ENCODE results near the gene DCDC2C. TPM values are rescaled to one million over a fixed set of nuclear protein-coding genes. Genes with fewer than 3 reads are reported as not detected.

The DCDC2C gene
- total RNA-seq, 1 donor from 2014 or later = not detected

DNA sequence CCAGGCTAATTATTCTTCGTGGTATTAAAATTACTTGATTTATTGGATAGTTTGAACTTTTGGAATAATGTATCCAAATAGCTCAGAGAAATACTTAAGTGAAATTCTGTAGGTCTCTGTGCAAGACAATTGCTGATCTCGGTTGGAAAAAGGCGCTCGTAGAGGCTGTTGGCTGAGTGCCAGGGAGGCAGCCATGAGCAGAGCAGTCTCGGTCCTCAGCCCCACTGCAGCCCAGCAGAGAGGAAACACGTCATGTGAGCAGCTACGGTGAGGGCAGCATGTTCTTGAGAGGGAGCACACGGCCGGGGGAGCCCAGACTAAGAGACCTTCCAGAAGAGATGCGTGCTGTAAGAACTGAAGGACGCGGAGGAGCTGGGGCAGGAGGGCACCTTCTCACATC lies 42.5 kb downstream of the DCDC2C start:
- Mint-ChIP-seq H3K4me3 (no peak overlapping the region), H3K9me3 (no peaks in the 10 kb centered on the region), H3K36me3 (ENCODE audit: low read depth) (no peaks in the 10 kb centered on the region), H3K4me1 (no peaks in the 10 kb centered on the region), H3K27ac (no peak overlapping the region), H3K27me3 (peaks cover 8% of the 10 kb centered on the region)
- ATAC-seq (ENCODE audit: low read depth) (no peak), DNase-seq (no peak)
- intact Hi-C loops (cut with micrococcal nuclease) = no loop called here
- no peak for TF ChIP-seq CTCF (IDR thresholded peaks at IDR 0.05)
- ChIA-PET CTCF (no interaction called here), POLR2A (no interaction called here)

DNA sequence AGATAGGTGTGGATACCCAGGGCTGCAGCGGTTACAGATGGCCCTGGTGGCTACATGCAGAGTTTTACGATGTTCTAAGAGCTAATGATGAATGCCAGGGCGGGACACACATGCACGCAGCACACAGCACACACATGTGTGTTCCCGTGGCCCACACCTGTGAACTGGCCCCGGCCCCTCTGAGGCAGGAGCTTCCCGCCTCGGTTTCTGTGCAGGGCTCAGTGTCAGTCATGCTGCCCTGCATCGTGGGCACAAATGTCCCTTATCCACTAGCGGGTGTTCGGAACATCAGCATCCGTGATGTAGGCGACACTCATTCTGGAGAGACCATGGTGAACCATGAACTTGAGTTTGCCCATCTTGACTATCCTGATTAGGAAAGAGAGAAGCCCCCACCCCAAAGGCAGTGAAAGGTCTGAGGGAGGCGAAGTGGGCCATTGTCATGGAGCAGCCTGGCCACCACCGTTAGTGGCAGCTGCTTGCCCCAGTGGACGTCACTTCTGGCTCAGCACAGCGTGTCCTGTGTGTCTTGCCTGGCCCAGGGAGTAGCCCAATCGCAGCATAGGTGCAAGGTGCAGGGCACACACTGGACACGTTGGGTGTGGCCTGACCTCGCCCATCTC lies 43.8 kb downstream of the DCDC2C start:
- no peaks in the 10 kb centered on the region for H3K4me1 Mint-ChIP-seq
- ChIA-PET CTCF (no interaction called here), POLR2A (no interaction called here)
- no peak overlapping the region for H3K4me3 Mint-ChIP-seq
- no peak for TF ChIP-seq CTCF (IDR thresholded peaks at IDR 0.05)
- no peaks in the 10 kb centered on the region for H3K9me3 Mint-ChIP-seq
- H3K27ac Mint-ChIP-seq = no peak overlapping the region
- H3K27me3 Mint-ChIP-seq = peaks cover 5% of the 10 kb centered on the region
- ATAC-seq (ENCODE audit: low read depth) (no peak), DNase-seq (no peak)
- H3K36me3 Mint-ChIP-seq (ENCODE audit: low read depth) = no peaks in the 10 kb centered on the region
- intact Hi-C loops (cut with micrococcal nuclease) = no loop called here

DNA sequence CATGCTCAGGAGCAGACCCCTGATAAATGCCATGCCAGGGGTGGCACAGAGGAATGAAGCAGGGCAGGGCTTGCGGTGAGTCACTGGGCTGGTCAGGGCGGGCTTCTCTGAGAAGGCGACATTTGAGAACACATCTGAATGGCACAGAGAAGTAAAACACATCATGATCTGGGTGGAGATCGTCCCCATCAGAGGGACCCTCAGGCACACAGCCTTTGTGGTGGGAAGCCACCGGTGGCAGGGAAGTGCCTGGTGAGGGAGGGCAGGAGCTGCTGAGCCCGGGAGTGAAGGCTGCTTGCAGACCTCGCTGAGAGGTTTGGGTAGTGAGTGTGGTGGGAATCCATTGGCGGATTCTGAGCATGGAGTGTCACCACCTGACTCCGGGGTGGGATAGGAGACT lies 44.5 kb downstream of the DCDC2C start:
- H3K36me3 Mint-ChIP-seq (ENCODE audit: low read depth) = no peaks in the 10 kb centered on the region
- H3K27me3 Mint-ChIP-seq = peaks cover 5% of the 10 kb centered on the region
- no peak overlapping the region for H3K27ac Mint-ChIP-seq
- H3K4me1 Mint-ChIP-seq = no peaks in the 10 kb centered on the region
- DNase-seq (no peak), ATAC-seq (ENCODE audit: low read depth) (no peak)
- TF ChIP-seq CTCF (IDR thresholded peaks at IDR 0.05) = no peak
- H3K4me3 Mint-ChIP-seq = no peak overlapping the region
- ChIA-PET POLR2A (no interaction called here), CTCF (no interaction called here)
- H3K9me3 Mint-ChIP-seq = no peaks in the 10 kb centered on the region
- intact Hi-C loops (cut with micrococcal nuclease) = no loop called here

GRCh38 chr2:3749201-3749600 lies 45.8 kb downstream of the DCDC2C start:
- no peak overlapping the region for H3K27ac Mint-ChIP-seq
- no peak for TF ChIP-seq CTCF (IDR thresholded peaks at IDR 0.05)
- no peaks in the 10 kb centered on the region for H3K36me3 Mint-ChIP-seq (ENCODE audit: low read depth)
- POLR2A ChIA-PET = no interaction called here
- ATAC-seq (ENCODE audit: low read depth) (no peak), DNase-seq (no peak)
- no peak overlapping the region for H3K4me3 Mint-ChIP-seq
- peaks cover 2% of the 10 kb centered on the region for H3K27me3 Mint-ChIP-seq
- no peaks in the 10 kb centered on the region for H3K4me1 Mint-ChIP-seq
- CTCF ChIA-PET = no interaction called here
- no peaks in the 10 kb centered on the region for H3K9me3 Mint-ChIP-seq
- intact Hi-C loops (cut with micrococcal nuclease) = no loop called here

DNA sequence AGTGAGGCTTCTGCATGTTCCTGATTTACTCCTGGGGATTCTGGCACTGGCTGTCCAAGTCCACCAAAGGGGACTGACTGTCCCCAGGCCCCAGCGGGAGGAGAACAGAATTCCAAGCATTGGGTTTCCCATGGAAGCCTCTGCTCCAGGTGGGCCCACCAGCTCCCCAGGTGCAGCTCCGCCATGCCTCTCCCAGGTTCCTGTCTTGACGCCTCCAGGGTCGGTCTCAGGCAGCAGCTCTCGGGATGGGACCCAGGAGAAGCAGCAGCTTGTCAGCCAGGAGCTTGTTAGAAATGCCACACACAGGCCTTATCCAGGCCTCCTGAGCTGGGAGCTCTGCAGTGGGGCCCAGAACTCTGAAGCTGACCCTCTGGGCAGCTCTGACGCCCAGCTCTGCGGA lies 47.9 kb downstream of the DCDC2C start:
- DNase-seq (no peak), ATAC-seq (ENCODE audit: low read depth) (no peak)
- Mint-ChIP-seq H3K9me3 (no peaks in the 10 kb centered on the region), H3K4me3 (no peak overlapping the region), H3K27ac (no peak overlapping the region), H3K27me3 (peaks cover 2% of the 10 kb centered on the region), H3K4me1 (no peaks in the 10 kb centered on the region), H3K36me3 (ENCODE audit: low read depth) (no peaks in the 10 kb centered on the region)
- ChIA-PET CTCF (no interaction called here), POLR2A (no interaction called here)
- TF ChIP-seq CTCF (IDR thresholded peaks at IDR 0.05) = no peak
- intact Hi-C loops (cut with micrococcal nuclease) = no loop called here

Data from activated B cell treated with CpG ODN at 0.5 μM for 24 hours (primary cell).